HepG2 (cell line): ENCODE results near the gene ZFYVE28. TPM values are rescaled to one million over a fixed set of nuclear protein-coding genes. Genes with fewer than 3 reads are reported as not detected.

Source experiments
- JDP2 ChIP-seq: sonication (generic); formaldehyde crosslinking; IDR thresholded peaks from 2 replicates; pipeline ENCODE4 v1.8.1; 2022; ENCODE audit warnings: missing genetic modification reagents, borderline replicate concordance
- KLF13 ChIP-seq: sonication (generic); formaldehyde crosslinking; IDR thresholded peaks from 2 replicates; pipeline ENCODE4 v1.4.0; 2020; ENCODE audit warnings: mild to moderate bottlenecking, missing genetic modification reagents
- PHF20 ChIP-seq: sonication (generic); formaldehyde crosslinking; IDR thresholded peaks from 2 replicates; pipeline ENCODE4 v1.5.0; 2020; ENCODE audit warnings: mild to moderate bottlenecking, missing genetic modification reagents
- SMYD3 ChIP-seq: sonication (generic); formaldehyde crosslinking; IDR thresholded peaks from 2 replicates; pipeline ENCODE4 v1.8.1; 2023; ENCODE audit warnings: mild to moderate bottlenecking, missing genetic modification reagents
- ZNF205 ChIP-seq: IDR thresholded peaks from 2 replicates; pipeline ENCODE4 v1.6.1; 2018; ENCODE audit warnings: missing biosample characterization, missing genetic modification reagents
- ZNF296 ChIP-seq: sonication (generic); formaldehyde crosslinking; conservative IDR thresholded peaks from 2 replicates; pipeline ENCODE4 v1.5.0; 2020; ENCODE audit warnings: mild to moderate bottlenecking, missing genetic modification reagents
- ZNF510 ChIP-seq: sonication (generic); formaldehyde crosslinking; IDR thresholded peaks from 2 replicates; pipeline ENCODE4 v1.4.0; 2020; ENCODE audit warnings: low read depth, mild to moderate bottlenecking, missing genetic modification reagents
- ZNF530 ChIP-seq: sonication (generic); formaldehyde crosslinking; IDR thresholded peaks from 2 replicates; pipeline ENCODE4 v1.5.0; 2020; ENCODE audit warnings: low read depth, mild to moderate bottlenecking, missing genetic modification reagents
- polyA plus RNA-seq, 8 experiments: library from polyadenylated mRNA; depleted of rRNA in 3 of 8; stranded (reverse) in 7 of 8; unstranded in 1 of 8; fragments of >200 nt; fragmentation: Illumina TruSeq in 4 of 8; extraction: Trizol in 4 of 8; gene quantifications; 2 replicates each; pipeline versions ENCODE4 v1.2.1 to v1.2.3, GENCODE V29; 2011 to 2016; ENCODE audit warnings: low read depth in 4 of 8, missing spikeins in 1 of 8, mixed read lengths in 1 of 8; ENCODE audit not compliant: insufficient read depth in 1 of 8
- total RNA-seq, 5 experiments: library from RNA; depleted of rRNA; stranded (reverse); fragments of >200 nt; fragmentation: Illumina TruSeq; extraction: Trizol; gene quantifications; 2 replicates each; pipeline ENCODE4 v1.2.3, GENCODE V29; 2016; ENCODE audit warnings: low read depth in 1 of 5
- TF ChIP-seq, protein P1 (sequence below): sonication (generic); formaldehyde crosslinking; IDR thresholded peaks from 2 replicates; pipeline ENCODE4 v1.4.0; 2020; ENCODE audit warnings: mild to moderate bottlenecking, missing genetic modification reagents
- TF ChIP-seq, protein P2 (sequence below): sonication (generic); formaldehyde crosslinking; IDR thresholded peaks from one replicate; pipeline ENCODE4 v1.5.1; 2020; ENCODE audit warnings: mild to moderate bottlenecking, missing genetic modification reagents; ENCODE audit errors: not compliant biosample characterization
- TF ChIP-seq, protein P3 (sequence below): sonication (generic); formaldehyde crosslinking; IDR thresholded peaks from 2 replicates; pipeline ENCODE4 v1.8.1; 2023; ENCODE audit warnings: mild to moderate bottlenecking, missing genetic modification reagents
- TF ChIP-seq, protein P4 (sequence below): sonication (generic); formaldehyde crosslinking; IDR thresholded peaks from 2 replicates; pipeline ENCODE4 v1.4.0; 2020; ENCODE audit warnings: missing genetic modification reagents

The ZFYVE28 gene
- total and polyA plus RNA-seq, 2 of the 13 experiments (the other 11 are each of a cell fraction or from before 2014, with no cell fraction given) = 0.12 to 0.22 TPM

DNA sequence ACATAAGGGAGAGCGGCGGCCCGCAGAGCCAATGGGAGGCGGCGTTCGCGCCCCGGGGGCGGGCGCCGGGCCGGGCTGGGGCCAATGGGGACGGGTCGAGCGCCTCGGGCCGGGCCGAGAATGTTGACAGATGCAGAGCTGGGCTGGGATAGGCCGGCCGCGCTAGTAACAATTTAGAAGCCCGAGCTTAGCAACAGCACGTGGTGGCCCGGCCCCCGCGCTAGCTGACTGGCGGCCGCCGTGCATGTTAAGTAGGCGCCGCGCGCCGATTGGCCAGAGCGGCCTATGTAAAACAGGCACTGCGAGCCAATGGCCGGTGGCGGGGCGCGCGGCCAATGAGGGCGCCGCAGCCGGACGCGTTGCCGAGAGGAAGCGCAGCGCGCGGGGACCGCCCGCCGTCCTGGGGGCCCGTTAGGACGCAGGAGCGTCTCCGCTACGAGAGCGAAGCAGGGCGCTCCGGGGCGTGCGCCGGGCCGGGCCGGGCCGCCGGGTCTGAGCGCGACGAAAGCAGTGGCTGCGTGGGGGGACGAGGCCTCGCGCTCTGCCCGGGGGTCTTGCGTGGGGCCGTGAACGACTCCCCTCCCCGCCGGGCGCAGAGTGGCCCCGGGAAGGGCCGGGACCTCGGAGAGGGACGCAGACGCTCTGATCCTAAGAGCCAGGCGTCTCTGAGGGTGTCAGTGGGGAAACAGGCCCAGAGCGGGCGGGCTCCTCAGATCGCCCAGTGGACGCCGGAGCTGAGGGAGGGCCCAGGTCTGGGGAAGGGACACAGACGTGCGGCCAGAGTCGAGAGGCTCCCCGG, 156.1 kb downstream of the ZFYVE28 start (continued):
- TF ChIP-seq ZNF296 = no peak
- TF ChIP-seq, protein P1, sequence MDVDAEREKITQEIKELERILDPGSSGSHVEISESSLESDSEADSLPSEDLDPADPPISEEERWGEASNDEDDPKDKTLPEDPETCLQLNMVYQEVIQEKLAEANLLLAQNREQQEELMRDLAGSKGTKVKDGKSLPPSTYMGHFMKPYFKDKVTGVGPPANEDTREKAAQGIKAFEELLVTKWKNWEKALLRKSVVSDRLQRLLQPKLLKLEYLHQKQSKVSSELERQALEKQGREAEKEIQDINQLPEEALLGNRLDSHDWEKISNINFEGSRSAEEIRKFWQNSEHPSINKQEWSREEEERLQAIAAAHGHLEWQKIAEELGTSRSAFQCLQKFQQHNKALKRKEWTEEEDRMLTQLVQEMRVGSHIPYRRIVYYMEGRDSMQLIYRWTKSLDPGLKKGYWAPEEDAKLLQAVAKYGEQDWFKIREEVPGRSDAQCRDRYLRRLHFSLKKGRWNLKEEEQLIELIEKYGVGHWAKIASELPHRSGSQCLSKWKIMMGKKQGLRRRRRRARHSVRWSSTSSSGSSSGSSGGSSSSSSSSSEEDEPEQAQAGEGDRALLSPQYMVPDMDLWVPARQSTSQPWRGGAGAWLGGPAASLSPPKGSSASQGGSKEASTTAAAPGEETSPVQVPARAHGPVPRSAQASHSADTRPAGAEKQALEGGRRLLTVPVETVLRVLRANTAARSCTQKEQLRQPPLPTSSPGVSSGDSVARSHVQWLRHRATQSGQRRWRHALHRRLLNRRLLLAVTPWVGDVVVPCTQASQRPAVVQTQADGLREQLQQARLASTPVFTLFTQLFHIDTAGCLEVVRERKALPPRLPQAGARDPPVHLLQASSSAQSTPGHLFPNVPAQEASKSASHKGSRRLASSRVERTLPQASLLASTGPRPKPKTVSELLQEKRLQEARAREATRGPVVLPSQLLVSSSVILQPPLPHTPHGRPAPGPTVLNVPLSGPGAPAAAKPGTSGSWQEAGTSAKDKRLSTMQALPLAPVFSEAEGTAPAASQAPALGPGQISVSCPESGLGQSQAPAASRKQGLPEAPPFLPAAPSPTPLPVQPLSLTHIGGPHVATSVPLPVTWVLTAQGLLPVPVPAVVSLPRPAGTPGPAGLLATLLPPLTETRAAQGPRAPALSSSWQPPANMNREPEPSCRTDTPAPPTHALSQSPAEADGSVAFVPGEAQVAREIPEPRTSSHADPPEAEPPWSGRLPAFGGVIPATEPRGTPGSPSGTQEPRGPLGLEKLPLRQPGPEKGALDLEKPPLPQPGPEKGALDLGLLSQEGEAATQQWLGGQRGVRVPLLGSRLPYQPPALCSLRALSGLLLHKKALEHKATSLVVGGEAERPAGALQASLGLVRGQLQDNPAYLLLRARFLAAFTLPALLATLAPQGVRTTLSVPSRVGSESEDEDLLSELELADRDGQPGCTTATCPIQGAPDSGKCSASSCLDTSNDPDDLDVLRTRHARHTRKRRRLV = no peak
- no peak for TF ChIP-seq KLF13 (CRISPR knock-in tag)
- TF ChIP-seq PHF20 = peak; percentile 59; the same call in 1 of the 2 replicates
- TF ChIP-seq JDP2 = no peak
- 0 out of 2 replicates have a peak, but pooled peaks have one; percentile 45 for TF ChIP-seq ZNF205 (CRISPR knock-in tag)
- TF ChIP-seq, protein P2, sequence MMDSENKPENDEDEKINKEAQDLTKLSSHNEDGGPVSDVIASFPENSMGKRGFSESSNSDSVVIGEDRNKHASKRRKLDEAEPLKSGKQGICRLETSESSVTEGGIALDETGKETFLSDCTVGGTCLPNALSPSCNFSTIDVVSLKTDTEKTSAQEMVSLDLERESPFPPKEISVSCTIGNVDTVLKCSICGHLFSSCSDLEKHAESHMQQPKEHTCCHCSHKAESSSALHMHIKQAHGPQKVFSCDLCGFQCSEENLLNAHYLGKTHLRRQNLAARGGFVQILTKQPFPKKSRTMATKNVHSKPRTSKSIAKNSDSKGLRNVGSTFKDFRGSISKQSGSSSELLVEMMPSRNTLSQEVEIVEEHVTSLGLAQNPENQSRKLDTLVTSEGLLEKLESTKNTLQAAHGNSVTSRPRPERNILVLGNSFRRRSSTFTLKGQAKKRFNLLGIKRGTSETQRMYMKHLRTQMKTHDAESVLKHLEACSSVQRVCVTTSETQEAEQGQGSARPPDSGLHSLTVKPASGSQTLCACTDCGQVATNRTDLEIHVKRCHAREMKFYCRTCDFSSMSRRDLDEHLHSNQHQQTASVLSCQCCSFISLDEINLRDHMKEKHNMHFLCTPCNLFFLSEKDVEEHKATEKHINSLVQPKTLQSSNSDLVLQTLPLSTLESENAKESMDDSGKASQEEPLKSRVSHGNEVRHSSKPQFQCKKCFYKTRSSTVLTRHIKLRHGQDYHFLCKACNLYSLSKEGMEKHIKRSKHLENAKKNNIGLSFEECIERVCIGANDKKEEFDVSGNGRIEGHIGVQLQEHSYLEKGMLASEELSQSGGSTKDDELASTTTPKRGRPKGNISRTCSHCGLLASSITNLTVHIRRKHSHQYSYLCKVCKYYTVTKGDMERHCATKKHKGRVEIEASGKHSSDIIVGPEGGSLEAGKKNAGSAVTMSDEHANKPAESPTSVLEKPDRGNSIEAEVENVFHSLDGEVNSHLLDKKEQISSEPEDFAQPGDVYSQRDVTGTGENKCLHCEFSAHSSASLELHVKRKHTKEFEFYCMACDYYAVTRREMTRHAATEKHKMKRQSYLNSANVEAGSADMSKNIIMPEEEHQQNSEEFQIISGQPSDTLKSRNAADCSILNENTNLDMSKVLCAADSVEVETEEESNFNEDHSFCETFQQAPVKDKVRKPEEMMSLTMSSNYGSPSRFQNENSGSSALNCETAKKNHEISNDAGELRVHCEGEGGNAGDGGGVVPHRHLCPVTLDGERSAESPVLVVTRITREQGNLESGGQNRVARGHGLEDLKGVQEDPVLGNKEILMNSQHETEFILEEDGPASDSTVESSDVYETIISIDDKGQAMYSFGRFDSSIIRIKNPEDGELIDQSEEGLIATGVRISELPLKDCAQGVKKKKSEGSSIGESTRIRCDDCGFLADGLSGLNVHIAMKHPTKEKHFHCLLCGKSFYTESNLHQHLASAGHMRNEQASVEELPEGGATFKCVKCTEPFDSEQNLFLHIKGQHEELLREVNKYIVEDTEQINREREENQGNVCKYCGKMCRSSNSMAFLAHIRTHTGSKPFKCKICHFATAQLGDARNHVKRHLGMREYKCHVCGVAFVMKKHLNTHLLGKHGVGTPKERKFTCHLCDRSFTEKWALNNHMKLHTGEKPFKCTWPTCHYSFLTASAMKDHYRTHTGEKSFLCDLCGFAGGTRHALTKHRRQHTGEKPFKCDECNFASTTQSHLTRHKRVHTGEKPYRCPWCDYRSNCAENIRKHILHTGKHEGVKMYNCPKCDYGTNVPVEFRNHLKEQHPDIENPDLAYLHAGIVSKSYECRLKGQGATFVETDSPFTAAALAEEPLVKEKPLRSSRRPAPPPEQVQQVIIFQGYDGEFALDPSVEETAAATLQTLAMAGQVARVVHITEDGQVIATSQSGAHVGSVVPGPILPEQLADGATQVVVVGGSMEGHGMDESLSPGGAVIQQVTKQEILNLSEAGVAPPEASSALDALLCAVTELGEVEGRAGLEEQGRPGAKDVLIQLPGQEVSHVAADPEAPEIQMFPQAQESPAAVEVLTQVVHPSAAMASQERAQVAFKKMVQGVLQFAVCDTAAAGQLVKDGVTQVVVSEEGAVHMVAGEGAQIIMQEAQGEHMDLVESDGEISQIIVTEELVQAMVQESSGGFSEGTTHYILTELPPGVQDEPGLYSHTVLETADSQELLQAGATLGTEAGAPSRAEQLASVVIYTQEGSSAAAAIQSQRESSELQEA (CRISPR knock-in tag) = no peak
- TF ChIP-seq, protein P3, sequence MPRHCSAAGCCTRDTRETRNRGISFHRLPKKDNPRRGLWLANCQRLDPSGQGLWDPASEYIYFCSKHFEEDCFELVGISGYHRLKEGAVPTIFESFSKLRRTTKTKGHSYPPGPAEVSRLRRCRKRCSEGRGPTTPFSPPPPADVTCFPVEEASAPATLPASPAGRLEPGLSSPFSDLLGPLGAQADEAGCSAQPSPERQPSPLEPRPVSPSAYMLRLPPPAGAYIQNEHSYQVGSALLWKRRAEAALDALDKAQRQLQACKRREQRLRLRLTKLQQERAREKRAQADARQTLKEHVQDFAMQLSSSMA = 0 out of 2 replicates have a peak, but pooled peaks have one; percentile 54
- no peak for TF ChIP-seq ZNF530
- TF ChIP-seq ZNF510 (CRISPR knock-in tag) = no peak
- TF ChIP-seq, protein P4, sequence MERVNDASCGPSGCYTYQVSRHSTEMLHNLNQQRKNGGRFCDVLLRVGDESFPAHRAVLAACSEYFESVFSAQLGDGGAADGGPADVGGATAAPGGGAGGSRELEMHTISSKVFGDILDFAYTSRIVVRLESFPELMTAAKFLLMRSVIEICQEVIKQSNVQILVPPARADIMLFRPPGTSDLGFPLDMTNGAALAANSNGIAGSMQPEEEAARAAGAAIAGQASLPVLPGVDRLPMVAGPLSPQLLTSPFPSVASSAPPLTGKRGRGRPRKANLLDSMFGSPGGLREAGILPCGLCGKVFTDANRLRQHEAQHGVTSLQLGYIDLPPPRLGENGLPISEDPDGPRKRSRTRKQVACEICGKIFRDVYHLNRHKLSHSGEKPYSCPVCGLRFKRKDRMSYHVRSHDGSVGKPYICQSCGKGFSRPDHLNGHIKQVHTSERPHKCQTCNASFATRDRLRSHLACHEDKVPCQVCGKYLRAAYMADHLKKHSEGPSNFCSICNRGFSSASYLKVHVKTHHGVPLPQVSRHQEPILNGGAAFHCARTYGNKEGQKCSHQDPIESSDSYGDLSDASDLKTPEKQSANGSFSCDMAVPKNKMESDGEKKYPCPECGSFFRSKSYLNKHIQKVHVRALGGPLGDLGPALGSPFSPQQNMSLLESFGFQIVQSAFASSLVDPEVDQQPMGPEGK (CRISPR knock-in tag) = peak; percentile 81
- TF ChIP-seq SMYD3 (CRISPR knock-in tag) = peak; percentile 75; the same call in 1 of the 2 replicates
